Hepatocyte (in vitro differentiated cells): ENCODE measurements around the gene SNAP23.

Experiments
- EZH2phosphoT487 ChIP-seq: fragments of 200-600 bp; sonication (generic); IDR thresholded peaks from one replicate; pipeline ENCODE4 v1.6.1; 2018; ENCODE audit warnings: antibody characterized with exemption, mild to moderate bottlenecking, low read depth, moderate library complexity; ENCODE audit not compliant: unreplicated experiment, severe bottlenecking
- TF ChIP-seq, protein P1 (sequence below): fragments of 200-600 bp; sonication (generic); IDR thresholded peaks from 2 replicates; pipeline ENCODE4 v1.5.1; 2016; ENCODE audit warnings: antibody characterized with exemption, mild to moderate bottlenecking; ENCODE audit not compliant: poor library complexity

DNA sequence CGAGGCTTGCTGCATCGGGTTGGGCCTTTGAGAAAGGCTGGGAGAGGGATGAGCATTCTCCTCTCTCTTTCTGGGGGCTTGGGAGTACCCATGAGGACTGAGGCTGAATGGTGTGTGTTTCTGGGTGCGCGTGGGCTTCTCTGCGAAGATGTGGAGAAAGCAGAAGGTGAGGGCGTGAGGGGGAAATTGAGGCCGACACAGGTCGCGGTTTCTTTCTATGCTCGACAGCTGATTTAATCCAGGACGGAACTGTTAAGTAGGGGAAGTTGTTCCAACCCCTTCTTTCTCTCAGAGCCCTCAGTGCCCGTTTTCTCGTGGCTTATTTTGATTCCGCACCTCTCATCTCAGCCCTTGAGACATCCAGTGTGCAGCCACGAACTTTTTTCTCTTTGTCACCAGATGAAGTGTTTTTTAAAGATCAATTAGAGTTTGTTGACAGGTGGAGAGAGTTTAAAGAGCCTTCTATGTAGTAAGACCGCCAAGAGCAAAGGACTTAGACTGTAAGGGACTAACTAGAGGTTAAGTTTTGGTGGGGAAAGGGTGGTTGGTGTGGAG, 80.7 kb downstream of the SNAP23 start:
- TF ChIP-seq, protein P1, sequence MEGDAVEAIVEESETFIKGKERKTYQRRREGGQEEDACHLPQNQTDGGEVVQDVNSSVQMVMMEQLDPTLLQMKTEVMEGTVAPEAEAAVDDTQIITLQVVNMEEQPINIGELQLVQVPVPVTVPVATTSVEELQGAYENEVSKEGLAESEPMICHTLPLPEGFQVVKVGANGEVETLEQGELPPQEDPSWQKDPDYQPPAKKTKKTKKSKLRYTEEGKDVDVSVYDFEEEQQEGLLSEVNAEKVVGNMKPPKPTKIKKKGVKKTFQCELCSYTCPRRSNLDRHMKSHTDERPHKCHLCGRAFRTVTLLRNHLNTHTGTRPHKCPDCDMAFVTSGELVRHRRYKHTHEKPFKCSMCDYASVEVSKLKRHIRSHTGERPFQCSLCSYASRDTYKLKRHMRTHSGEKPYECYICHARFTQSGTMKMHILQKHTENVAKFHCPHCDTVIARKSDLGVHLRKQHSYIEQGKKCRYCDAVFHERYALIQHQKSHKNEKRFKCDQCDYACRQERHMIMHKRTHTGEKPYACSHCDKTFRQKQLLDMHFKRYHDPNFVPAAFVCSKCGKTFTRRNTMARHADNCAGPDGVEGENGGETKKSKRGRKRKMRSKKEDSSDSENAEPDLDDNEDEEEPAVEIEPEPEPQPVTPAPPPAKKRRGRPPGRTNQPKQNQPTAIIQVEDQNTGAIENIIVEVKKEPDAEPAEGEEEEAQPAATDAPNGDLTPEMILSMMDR, result no peak
- TF ChIP-seq EZH2phosphoT487, result no peak
